Activated naive CD4-positive, alpha-beta T cell treated with anti-CD3 and anti-CD28 coated beads for 36 hours (primary cell): ENCODE data around the gene XPR1. TPM values are rescaled to one million over a fixed set of nuclear protein-coding genes. Genes with fewer than 3 reads are reported as not detected.

Experiments used
- CTCF ChIA-PET: fragments of 350-600 bp; sonication (Branson Sonifier 250); formaldehyde crosslinking; loops from one replicate; lab custom pipeline; 2021; ENCODE audit warnings: antibody characterized with exemption; lab: Charles Lee
- DNase-seq: peaks from one replicate; pipeline ENCODE4 v3.0.0-alpha.2; 2020
- H3K27ac Mint-ChIP-seq: one replicate; pipeline ENCODE4 v1.8.0; 2021; ENCODE audit warnings: mild to moderate bottlenecking, mixed read lengths
- H3K27me3 Mint-ChIP-seq: one replicate; pipeline ENCODE4 v1.8.0; 2021; ENCODE audit warnings: low read depth, mixed read lengths
- H3K36me3 Mint-ChIP-seq: one replicate; pipeline ENCODE4 v1.8.0; 2021; ENCODE audit warnings: low read depth, mixed read lengths
- H3K4me1 Mint-ChIP-seq: one replicate; pipeline ENCODE4 v1.8.0; 2021; ENCODE audit warnings: low read depth, mixed read lengths
- H3K4me3 Mint-ChIP-seq: one replicate; pipeline ENCODE4 v1.8.0; 2021; ENCODE audit warnings: mild to moderate bottlenecking, moderate library complexity, mixed read lengths
- H3K9me3 Mint-ChIP-seq: one replicate; pipeline ENCODE4 v1.8.0; 2021; ENCODE audit warnings: mixed read lengths
- intact Hi-C: fragments of 100-400 bp; cut with micrococcal nuclease; formaldehyde crosslinking; loops from one replicate; pipeline ENCODE4 v1.15.1; 2023
- total RNA-seq, 2 experiments: library from RNA; stranded (reverse); gene quantifications; one replicate each; pipeline ENCODE4 v1.2.3, GENCODE V29; 2021

The XPR1 gene
- total RNA-seq, 2 experiments from 2014 or later: 14.8 to 18.1 TPM

GRCh38 chr1:180919183-180919700, 287.4 kb downstream of the XPR1 start:
- intact Hi-C loops: no loop called here
- Mint-ChIP-seq H3K27me3 (peaks cover 9% of the 10 kb centered on the region), H3K27ac (no peak overlapping the region), H3K36me3 (no peaks in the 10 kb centered on the region), H3K4me1 (no peaks in the 10 kb centered on the region), H3K9me3 (no peaks in the 10 kb centered on the region), H3K4me3 (no peak overlapping the region)
- DNase-seq: no peak
- CTCF ChIA-PET: no interaction called here

GRCh38 chr1:180920193-180920592, 288.4 kb downstream of the XPR1 start:
- no peak for DNase-seq
- no peaks in the 10 kb centered on the region for H3K36me3 Mint-ChIP-seq
- H3K4me1 Mint-ChIP-seq: no peaks in the 10 kb centered on the region
- H3K27ac Mint-ChIP-seq: no peak overlapping the region
- intact Hi-C loops: loop anchor here (1.0 kb wide), 1 partner anchor 38 kb away; no protein-coding TSS in a partner anchor
- no peaks in the 10 kb centered on the region for H3K9me3 Mint-ChIP-seq
- no peak overlapping the region for H3K4me3 Mint-ChIP-seq
- peaks cover 5% of the 10 kb centered on the region for H3K27me3 Mint-ChIP-seq
- CTCF ChIA-PET: interaction anchor here (0.7 to 1.0 kb wide), 2 partner anchors 18 to 39 kb away, joined by 3 to 4 read pairs; no protein-coding TSS in a partner anchor

- Mint-ChIP-seq H3K27ac (no peak overlapping the region), H3K9me3 (no peaks in the 10 kb centered on the region), H3K27me3 (no peaks in the 10 kb centered on the region), H3K36me3 (no peaks in the 10 kb centered on the region), H3K4me3 (no peak overlapping the region), H3K4me1 (no peaks in the 10 kb centered on the region)
- no peak for DNase-seq
- CTCF ChIA-PET: interaction anchor here (0.5 to 1.0 kb wide), 3 partner anchors 18 to 65 kb away, joined by 3 to 4 read pairs (median 3); no protein-coding TSS in a partner anchor
- intact Hi-C loops: loop anchor here (1.0 kb wide), 1 partner anchor 38 kb away; no protein-coding TSS in a partner anchor
Measured at GRCh38 chr1:180920702-180921101, 288.9 kb downstream of the XPR1 start.

- no peak for DNase-seq
- H3K4me1 Mint-ChIP-seq: no peaks in the 10 kb centered on the region
- intact Hi-C loops: no loop called here
- no peaks in the 10 kb centered on the region for H3K27me3 Mint-ChIP-seq
- H3K4me3 Mint-ChIP-seq: no peak overlapping the region
- H3K9me3 Mint-ChIP-seq: no peaks in the 10 kb centered on the region
- H3K27ac Mint-ChIP-seq: no peak overlapping the region
- CTCF ChIA-PET: interaction anchor here (0.5 to 1.0 kb wide), 2 partner anchors 19 to 66 kb away, joined by 3 to 4 read pairs; no protein-coding TSS in a partner anchor
- no peaks in the 10 kb centered on the region for H3K36me3 Mint-ChIP-seq
Measured at GRCh38 chr1:180921386-180921785, 289.6 kb downstream of the XPR1 start.

GRCh38 chr1:180921891-180922630, 290.2 kb downstream of the XPR1 start:
- H3K4me1 Mint-ChIP-seq: no peaks in the 10 kb centered on the region
- no peak overlapping the region for H3K4me3 Mint-ChIP-seq
- no peaks in the 10 kb centered on the region for H3K27me3 Mint-ChIP-seq
- intact Hi-C loops: no loop called here
- DNase-seq: no peak
- no peaks in the 10 kb centered on the region for H3K9me3 Mint-ChIP-seq
- CTCF ChIA-PET: no interaction called here
- H3K36me3 Mint-ChIP-seq: no peaks in the 10 kb centered on the region
- no peak overlapping the region for H3K27ac Mint-ChIP-seq

- no peaks in the 10 kb centered on the region for H3K9me3 Mint-ChIP-seq
- CTCF ChIA-PET: interaction anchor here (1.1 kb wide), 1 partner anchor 220 kb away, joined by 4 read pairs; no protein-coding TSS in a partner anchor
- intact Hi-C loops: no loop called here
- H3K4me1 Mint-ChIP-seq: no peaks in the 10 kb centered on the region
- H3K27ac Mint-ChIP-seq: no peak overlapping the region
- H3K4me3 Mint-ChIP-seq: no peak overlapping the region
- DNase-seq: no peak
- no peaks in the 10 kb centered on the region for H3K27me3 Mint-ChIP-seq
- no peaks in the 10 kb centered on the region for H3K36me3 Mint-ChIP-seq
Measured at GRCh38 chr1:180922631-180923015, 290.8 kb downstream of the XPR1 start.

GRCh38 chr1:180923021-180923841, 291.4 kb downstream of the XPR1 start:
- DNase-seq: no peak
- no peak overlapping the region for H3K4me3 Mint-ChIP-seq
- CTCF ChIA-PET: interaction anchor here (1.1 kb wide), 1 partner anchor 219 kb away, joined by 4 read pairs; no protein-coding TSS in a partner anchor
- no peaks in the 10 kb centered on the region for H3K9me3 Mint-ChIP-seq
- H3K36me3 Mint-ChIP-seq: no peaks in the 10 kb centered on the region
- no peaks in the 10 kb centered on the region for H3K27me3 Mint-ChIP-seq
- H3K27ac Mint-ChIP-seq: no peak overlapping the region
- no peaks in the 10 kb centered on the region for H3K4me1 Mint-ChIP-seq
- intact Hi-C loops: no loop called here

- H3K9me3 Mint-ChIP-seq: no peaks in the 10 kb centered on the region
- DNase-seq: no peak
- no peak overlapping the region for H3K4me3 Mint-ChIP-seq
- H3K36me3 Mint-ChIP-seq: no peaks in the 10 kb centered on the region
- H3K27ac Mint-ChIP-seq: no peak overlapping the region
- no peaks in the 10 kb centered on the region for H3K4me1 Mint-ChIP-seq
- no peaks in the 10 kb centered on the region for H3K27me3 Mint-ChIP-seq
- CTCF ChIA-PET: no interaction called here
- intact Hi-C loops: no loop called here
Measured at GRCh38 chr1:180923887-180924286, 292.1 kb downstream of the XPR1 start.

- CTCF ChIA-PET: interaction anchor here (1.7 kb wide), 1 partner anchor 410 kb away, joined by 4 read pairs; no protein-coding TSS in a partner anchor
- Mint-ChIP-seq H3K4me1 (no peaks in the 10 kb centered on the region), H3K4me3 (no peak overlapping the region), H3K36me3 (no peaks in the 10 kb centered on the region), H3K27ac (no peak overlapping the region), H3K9me3 (no peaks in the 10 kb centered on the region), H3K27me3 (no peaks in the 10 kb centered on the region)
- intact Hi-C loops: no loop called here
- DNase-seq: no peak
Measured at GRCh38 chr1:180924939-180925338, 293.1 kb downstream of the XPR1 start.

GRCh38 chr1:180925471-180926051, 293.7 kb downstream of the XPR1 start:
- Mint-ChIP-seq H3K27ac (no peak overlapping the region), H3K36me3 (no peaks in the 10 kb centered on the region), H3K9me3 (no peaks in the 10 kb centered on the region), H3K4me3 (no peak overlapping the region), H3K4me1 (no peaks in the 10 kb centered on the region), H3K27me3 (no peaks in the 10 kb centered on the region)
- intact Hi-C loops: no loop called here
- CTCF ChIA-PET: interaction anchor here (0.9 to 1.7 kb wide), 2 partner anchors 15 to 411 kb away, joined by 4 read pairs; no protein-coding TSS in a partner anchor
- DNase-seq: no peak

- intact Hi-C loops: no loop called here
- Mint-ChIP-seq H3K4me1 (no peaks in the 10 kb centered on the region), H3K36me3 (no peaks in the 10 kb centered on the region), H3K27me3 (no peaks in the 10 kb centered on the region), H3K9me3 (no peaks in the 10 kb centered on the region), H3K27ac (no peak overlapping the region), H3K4me3 (no peak overlapping the region)
- CTCF ChIA-PET: interaction anchor here (0.9 to 1.7 kb wide), 2 partner anchors 14 to 411 kb away, joined by 4 read pairs; no protein-coding TSS in a partner anchor
- peak; percentile 13 for DNase-seq
Measured at GRCh38 chr1:180926164-180926981, 294.6 kb downstream of the XPR1 start.
